ENCODE measurements around the gene SAMD10. TPM values are rescaled to one million over a fixed set of nuclear protein-coding genes. Genes with fewer than 3 reads are reported as not detected.
A peak's percentile ranks its signal among the peaks of the same experiment; 100 is the strongest.

The SAMD10 gene
- total RNA-seq, 1 donor from 2014 or later, result 9.0 TPM

DNA sequence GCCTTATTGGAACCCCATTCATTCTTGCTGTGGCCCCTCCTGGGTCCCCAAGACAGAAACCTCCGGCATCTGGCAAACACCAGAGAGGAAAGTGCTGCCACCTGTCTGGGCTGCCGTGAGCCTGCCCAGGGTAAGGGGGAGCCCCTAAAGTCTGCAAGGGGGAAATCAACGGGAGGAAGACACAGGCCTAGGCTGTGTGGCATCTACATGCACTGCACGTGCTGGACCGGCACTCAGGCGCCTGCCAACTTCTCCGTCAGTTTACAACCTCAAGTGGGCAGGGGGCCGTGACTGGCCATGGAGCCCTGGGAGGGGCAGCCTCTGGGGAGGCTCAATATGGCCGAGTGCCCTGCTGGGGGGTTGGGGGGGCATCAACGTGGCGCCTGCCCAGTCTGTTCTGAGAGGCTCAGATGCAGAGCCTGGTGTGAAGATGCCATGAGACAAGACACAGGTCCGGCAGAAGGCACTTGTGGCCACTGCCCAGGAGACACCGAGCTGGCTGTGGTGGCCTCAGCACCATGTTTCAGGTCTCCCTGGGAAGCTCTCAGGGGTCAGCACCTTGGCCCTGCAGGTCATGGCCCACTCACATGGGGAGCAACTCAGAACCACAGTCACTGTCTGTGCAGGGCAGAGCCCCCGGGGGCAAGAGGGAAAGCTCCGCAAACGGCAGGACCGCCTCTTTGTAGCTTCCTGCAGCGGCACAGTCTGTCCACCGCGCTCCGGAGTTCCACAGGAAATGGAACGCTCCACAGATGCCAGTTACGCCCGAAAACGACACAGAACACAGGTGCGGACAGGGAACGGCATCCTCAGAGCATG, 31.6 kb downstream of the SAMD10 start:
- intact Hi-C loops (cut with micrococcal nuclease), result no loop called here
- H3K4me1 Mint-ChIP-seq, result peaks cover 57% of the 10 kb centered on the region
- H3K27me3 Mint-ChIP-seq, result no peaks in the 10 kb centered on the region
- ATAC-seq (ENCODE audit: low read depth) (peak; percentile 19), DNase-seq (no peak)
- no peaks in the 10 kb centered on the region for H3K9me3 Mint-ChIP-seq
- peak overlapping the region; percentile 77 for H3K4me3 Mint-ChIP-seq
- H3K27ac Mint-ChIP-seq, result peak overlapping the region; percentile 83
- CTCF ChIA-PET, result no interaction called here
- H3K36me3 Mint-ChIP-seq (ENCODE audit: low read depth), result peaks cover 24% of the 10 kb centered on the region
- no peak for TF ChIP-seq CTCF (IDR thresholded peaks at IDR 0.05)
- POLR2A ChIA-PET, result no interaction called here

DNA sequence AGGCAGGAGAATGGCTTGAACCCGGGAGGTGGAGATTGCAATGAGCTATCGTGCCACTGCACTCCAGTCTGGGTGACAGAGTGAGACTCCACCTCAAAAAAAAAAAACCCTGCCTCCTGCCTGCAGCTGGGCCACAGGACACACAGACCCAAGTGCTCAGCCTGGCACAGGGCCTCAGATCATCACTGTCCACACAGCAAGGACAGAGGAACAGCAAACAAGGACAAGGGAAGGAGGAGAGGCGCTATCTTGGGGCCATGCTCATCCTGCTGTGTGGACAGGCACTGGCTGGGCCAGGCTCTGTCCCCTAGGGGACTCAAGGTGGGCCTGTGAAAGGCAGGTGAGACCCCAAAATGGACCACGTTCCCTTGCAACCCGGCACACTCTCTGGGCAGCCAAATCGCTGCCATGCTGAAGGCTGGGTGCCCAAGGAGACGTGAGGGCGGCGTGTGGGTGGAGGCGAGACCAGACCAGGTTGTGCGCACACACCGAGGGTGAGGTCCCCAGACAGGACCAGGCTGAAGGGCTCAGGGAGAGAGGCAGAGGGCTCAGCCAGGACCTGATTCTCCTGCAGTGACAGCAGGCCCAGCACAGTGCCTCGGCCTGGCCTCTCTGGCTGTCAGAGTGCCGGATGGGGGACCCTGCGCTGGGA, 32.3 kb downstream of the SAMD10 start:
- no peaks in the 10 kb centered on the region for H3K9me3 Mint-ChIP-seq
- no peak for TF ChIP-seq CTCF (IDR thresholded peaks at IDR 0.05)
- CTCF ChIA-PET, result no interaction called here
- H3K4me1 Mint-ChIP-seq, result peaks cover 54% of the 10 kb centered on the region
- H3K27me3 Mint-ChIP-seq, result no peaks in the 10 kb centered on the region
- peak overlapping the region; percentile 5 for H3K4me3 Mint-ChIP-seq
- no peak for ATAC-seq (ENCODE audit: low read depth)
- no peak overlapping the region for H3K27ac Mint-ChIP-seq
- intact Hi-C loops (cut with micrococcal nuclease), result no loop called here
- POLR2A ChIA-PET, result interaction anchor here (0.7 kb wide), 1 partner anchor 993 kb away, joined by 3 read pairs; no protein-coding TSS in a partner anchor
- no peak for DNase-seq
- H3K36me3 Mint-ChIP-seq (ENCODE audit: low read depth), result peaks cover 27% of the 10 kb centered on the region

- Mint-ChIP-seq H3K4me3 (no peak overlapping the region), H3K27ac (no peak overlapping the region)
- CTCF ChIA-PET, result no interaction called here
Observed at GRCh38 chr20:63945921-63946920, 33.2 kb downstream of the SAMD10 start.

GRCh38 chr20:63945031-63945658, 34.3 kb downstream of the SAMD10 start:
- Mint-ChIP-seq H3K4me1 (peaks cover 47% of the 10 kb centered on the region), H3K4me3 (no peak overlapping the region), H3K9me3 (no peaks in the 10 kb centered on the region), H3K36me3 (ENCODE audit: low read depth) (peaks cover 36% of the 10 kb centered on the region), H3K27ac (no peak overlapping the region), H3K27me3 (no peaks in the 10 kb centered on the region)
- CTCF ChIA-PET, result no interaction called here
- POLR2A ChIA-PET, result no interaction called here
- no peak for DNase-seq
- TF ChIP-seq CTCF (IDR thresholded peaks at IDR 0.05), result no peak
- ATAC-seq (ENCODE audit: low read depth), result no peak
- intact Hi-C loops (cut with micrococcal nuclease), result no loop called here

More at GRCh38 chr20:63945921-63946920, 33.2 kb downstream of the SAMD10 start:
- POLR2A ChIA-PET, result interaction anchor here (0.7 kb wide), 1 partner anchor 992 kb away, joined by 3 read pairs; no protein-coding TSS in a partner anchor
- ATAC-seq (ENCODE audit: low read depth) (no peak), DNase-seq (no peak)
- intact Hi-C loops (cut with micrococcal nuclease), result no loop called here
- Mint-ChIP-seq H3K4me1 (peaks cover 52% of the 10 kb centered on the region), H3K9me3 (no peaks in the 10 kb centered on the region), H3K27me3 (no peaks in the 10 kb centered on the region), H3K36me3 (ENCODE audit: low read depth) (peaks cover 28% of the 10 kb centered on the region)
- TF ChIP-seq CTCF (IDR thresholded peaks at IDR 0.05), result no peak

Data from activated B cell treated with CpG ODN at 0.5 μM for 24 hours (primary cell).